Colon (tissue), 2 donors: ENCODE results near the gene MED1.
"Not testable (repeated sequence)": the region's sequence is repeated elsewhere in the genome, so short reads cannot be mapped to it uniquely, and the experiment has no call there.

Experiments used
- FAIRE-seq: peaks from 2 replicates; lab custom pipeline; 2012; peaks lifted over from hg19 to GRCh38; lab: Jason Lieb, UNC
- donor health status: control.
- donor health status: control.

Gene MED1

DNA sequence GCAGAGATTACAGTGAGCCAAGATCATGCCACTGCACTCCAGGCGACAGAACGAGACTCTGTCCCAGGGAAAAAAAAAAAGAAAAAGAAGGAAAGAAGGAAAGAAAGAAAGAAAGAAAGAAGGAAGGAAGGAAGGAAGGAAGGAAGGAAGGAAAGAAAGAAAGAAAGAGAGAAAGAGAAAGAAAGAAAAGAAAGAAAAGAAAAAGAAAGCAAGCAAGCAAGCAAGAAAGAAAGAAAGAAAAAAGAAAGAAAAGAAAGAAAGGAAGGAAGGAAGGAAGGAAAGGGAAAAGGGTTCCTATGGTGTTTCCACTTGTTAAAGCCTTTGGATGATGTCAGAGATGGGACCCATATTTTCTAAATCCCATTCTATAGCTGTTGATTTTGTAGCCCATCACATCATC, 11.2 kb downstream of the MED1 start:
- FAIRE-seq: not testable (repeated sequence)

DNA sequence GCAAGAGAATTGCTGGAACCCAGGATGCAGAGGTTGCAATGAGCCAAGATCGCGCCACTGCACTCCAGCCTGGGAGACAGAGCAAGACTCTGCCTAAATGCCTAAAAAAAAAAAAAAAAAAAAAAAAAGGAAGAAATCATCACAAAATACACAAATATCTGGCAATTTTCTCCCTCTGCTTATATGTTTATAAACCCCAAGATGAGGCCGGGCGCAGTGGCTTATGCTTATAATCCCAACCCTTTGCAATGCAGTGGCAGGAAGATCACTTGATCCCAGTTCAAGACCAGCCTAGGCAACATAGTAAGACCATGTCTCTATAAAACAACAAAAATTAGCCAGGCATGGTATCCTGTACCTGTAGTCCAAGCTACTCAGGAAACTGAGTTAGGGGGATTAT, 21.5 kb downstream of the MED1 start:
- FAIRE-seq: no peak

DNA sequence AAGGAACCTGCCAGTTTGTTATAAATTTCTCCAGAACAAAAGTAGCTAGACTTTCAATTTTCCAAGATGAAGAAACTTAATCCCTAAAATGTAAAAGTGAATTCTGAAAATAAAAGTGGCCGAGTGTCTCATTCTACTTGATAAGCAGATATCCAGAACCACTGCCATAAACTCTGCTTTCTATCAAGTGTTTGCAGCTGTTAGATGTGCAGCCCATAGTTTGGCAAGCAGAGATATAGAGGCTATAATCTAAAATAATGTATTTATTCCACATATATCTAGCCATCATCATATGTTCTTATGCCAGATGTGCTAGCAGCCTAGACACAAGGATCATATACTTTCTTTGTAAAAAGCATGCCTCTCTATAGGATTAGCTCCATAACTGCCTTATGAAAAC, 34.9 kb downstream of the MED1 start:
- no peak for FAIRE-seq

DNA sequence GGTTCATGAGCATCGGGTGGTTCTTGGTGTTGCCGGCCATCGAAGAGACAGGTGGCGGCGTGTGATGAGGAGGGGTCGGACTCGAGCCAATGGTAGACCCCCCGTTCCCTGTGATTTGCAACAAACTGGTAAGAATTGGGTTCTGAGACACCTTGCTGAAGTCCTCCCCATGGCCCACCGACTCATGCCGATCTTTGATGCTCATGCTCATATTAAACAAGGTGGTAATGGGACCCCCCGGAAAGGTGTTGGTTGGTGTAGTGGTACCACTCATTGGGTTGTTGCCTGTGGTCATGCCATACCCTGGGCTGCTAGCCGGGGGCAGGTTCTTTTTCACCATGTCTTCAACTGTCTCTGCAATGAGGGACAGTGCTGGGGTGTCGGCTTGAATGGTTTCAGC, 40.8 kb downstream of the MED1 start:
- FAIRE-seq: no peak

- no peak for FAIRE-seq
Observed at GRCh38 chr17:39408360-39408759, 42.7 kb downstream of the MED1 start.

GRCh38 chr17:39406951-39407350, 44.1 kb downstream of the MED1 start:
- no peak for FAIRE-seq

DNA sequence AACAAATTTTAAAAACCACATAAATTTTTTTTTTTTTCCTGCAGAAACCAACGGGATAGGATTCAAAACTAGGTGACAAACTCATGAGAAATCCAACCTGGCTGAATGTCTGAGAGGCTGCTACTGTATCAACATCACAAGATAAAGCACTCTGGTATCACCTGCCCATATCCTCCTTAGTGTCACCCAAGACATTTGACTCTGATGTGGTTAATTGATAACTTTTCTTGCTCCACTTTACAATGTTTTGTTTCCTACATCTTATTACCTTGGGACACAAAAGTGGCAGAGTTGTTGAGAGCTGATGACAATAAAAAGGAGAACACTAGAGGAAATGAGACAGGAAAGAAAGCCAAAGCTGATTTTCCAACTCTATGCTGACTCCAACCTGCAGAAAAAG, 45.6 kb downstream of the MED1 start:
- FAIRE-seq: no peak

- no peak for FAIRE-seq
Observed at GRCh38 chr17:39404542-39405378, 46.3 kb downstream of the MED1 start.

GRCh38 chr17:39402890-39403605, 48.0 kb downstream of the MED1 start:
- FAIRE-seq: no peak

DNA sequence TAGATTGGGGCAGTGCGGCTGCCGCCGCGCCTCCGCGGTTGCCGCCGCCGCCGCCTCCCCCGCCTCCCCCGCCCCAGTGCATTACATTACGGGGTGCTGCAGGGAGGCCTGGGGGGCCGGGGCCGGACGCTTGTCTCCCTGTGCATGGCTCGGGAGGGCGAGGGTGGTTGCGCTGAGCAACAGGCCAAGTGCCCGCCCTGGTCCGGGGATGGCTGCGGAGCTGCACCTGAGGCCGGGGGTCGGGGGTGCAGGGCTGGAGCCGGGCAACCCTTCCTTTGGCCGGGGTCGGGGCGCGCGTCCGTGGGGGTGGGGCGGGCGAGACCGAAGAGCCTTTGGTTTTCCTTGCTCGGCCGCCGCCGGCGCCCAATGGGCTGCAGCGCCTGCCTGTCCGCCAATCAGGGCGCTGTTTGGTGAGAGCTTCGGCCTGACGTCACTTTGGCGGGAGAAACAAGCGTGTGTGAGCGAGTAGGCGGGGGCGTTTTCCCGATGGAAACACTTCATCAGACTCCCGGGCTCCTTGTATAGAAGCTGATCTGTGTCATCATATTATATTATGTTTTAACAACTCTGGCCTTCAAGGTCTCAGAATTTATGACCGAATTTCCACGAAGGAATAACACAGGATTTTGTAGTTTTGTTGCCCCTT, 48.7 kb downstream of the MED1 start:
- no peak for FAIRE-seq

DNA sequence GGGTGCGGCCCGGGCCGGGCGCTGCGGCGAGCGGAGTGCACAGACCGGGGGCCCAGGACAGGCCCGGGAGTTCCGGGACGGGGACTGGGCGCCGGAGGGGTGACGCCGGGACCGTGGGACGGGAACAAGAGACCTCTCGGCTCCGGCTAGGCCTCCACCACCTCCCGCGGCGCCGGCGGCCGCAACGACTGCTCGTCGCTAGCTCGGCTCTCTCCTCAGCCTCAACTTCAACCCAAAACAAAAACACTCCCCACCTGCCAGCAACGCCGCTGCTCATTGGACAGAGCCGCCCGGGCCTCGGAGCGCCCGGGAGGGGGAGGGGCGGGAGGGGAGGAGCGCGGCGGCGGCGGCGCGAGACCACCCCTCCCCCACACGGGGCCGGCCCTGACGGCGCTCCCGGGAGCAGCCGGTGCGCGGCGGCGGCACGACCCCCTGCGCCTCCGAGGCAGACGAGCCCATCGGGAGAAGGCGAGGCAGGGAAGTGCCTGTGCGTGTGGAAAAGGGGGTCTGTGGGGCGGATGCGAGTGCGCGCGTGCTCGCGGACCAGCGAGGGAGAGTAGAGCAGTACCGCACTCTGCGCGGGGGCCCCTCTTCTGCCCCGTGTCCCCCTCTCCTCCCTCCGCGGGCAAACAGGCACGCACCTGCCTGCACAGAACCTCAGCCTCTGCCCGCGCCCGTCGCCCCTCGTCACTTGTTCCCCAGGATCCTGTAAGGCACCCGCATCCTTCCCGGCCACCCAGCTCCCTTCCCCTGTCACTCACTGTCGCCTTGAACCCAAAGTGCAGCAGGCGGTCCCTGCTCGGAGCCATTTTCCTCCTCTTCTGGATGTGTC, 49.4 kb downstream of the MED1 start, which contains the start of gene FBXL20:
Gene FBXL20, minus strand, starts transcription at position 215 of the 832 bp plus-strand sequence. CDS start 224 bp downstream, outside the sequence.
- no peak for FAIRE-seq

GRCh38 chr17:39400547-39401411, 50.3 kb downstream of the MED1 start:
- no peak for FAIRE-seq

GRCh38 chr17:39399791-39400190, 51.3 kb downstream of the MED1 start:
- no peak for FAIRE-seq

DNA sequence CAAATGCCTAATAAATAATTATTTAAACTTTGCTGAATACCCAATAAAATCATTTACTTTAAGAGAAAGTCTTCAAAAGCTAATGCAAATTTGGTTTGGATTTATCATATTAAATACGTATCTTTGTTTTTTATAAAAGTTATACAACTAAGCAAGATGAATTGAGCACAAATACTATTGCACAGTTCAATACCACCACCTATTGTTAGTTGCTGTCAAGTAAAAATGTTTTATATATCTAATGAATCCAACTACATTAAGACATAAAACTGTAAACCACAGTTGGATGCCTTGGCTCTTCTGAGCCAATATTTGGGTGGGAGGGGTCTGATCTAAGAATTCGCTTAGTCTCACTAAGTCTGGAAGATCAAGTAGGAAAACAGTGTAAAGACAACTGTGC, 57.3 kb downstream of the MED1 start:
- no peak for FAIRE-seq

DNA sequence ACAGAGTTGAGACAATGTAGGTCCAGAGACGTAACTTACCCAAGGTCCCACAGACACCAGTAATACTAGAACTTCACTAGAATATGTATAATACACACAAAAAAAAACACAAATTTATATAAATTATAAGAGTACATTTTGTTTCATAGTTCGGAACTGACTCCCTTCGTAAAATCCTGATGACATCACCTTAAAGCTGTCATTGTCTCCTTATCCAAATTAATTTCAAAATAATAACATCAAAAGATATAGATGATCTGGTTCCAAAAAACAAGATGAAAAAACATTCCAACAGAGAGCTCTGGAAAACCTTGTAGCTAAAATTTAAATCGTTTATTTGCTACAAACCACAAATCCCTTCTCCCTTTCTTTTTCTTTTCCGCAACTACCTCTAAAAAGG, 59.6 kb downstream of the MED1 start:
- FAIRE-seq: no peak

GRCh38 chr17:39385040-39385439, 66.0 kb downstream of the MED1 start:
- FAIRE-seq: no peak

DNA sequence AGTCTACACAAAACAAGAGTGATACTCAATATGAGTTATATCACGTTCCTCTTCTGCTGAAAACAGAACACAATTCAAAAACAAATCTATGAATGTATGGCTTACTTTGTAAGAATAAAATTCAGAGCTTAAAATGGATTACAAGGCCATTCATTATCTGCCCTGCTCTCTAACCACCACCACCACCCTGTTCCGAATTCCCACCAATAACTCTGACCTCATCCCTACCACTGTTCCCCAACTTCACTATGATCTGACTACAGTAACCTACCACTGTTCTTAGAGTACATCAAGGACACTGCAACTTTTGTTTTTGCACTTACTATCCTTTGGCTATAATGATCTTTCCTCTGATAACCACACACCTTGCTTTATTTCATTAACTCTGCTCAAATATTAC, 70.9 kb downstream of the MED1 start:
- no peak for FAIRE-seq

DNA sequence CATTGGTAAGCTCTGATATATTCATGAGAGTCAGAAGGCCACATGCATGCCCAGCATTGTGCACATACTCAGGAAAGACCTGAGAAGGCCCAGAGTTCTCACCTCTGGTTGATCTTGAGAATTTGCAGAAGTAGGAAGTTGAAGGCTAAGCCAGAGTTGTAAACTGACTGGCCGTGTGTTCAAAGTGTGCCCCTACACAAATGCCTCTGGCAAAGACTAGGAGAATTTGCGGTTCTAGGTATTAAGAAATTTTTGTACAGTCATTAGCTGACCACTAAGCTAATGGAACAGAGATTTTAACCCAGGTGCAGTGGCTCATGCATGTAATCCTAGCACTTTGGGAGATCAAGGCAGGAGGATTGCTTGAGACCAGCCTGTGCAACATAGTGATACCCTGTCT, 74.6 kb downstream of the MED1 start:
- FAIRE-seq: no peak

- FAIRE-seq: not testable (repeated sequence)
Observed at GRCh38 chr17:39367805-39368204, 83.3 kb downstream of the MED1 start.

DNA sequence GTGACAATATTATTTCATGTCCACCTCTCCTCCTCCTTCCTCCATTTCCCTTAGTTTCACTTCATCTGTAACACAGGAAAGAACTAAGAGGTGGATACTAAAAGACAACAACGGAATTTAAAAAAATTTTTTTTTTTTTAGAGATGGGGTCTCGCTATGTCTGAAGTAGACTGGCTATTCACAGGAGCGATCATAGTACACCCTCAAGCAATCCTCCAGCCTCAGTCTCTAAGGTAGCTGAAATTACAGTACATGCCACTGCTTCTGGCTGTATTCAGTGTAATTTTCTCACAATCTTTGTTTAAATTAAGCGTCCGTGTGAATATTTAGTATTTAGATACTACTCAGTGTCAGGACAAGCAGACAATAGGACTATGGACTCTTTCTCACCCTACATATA, 85.2 kb downstream of the MED1 start:
- no peak for FAIRE-seq

DNA sequence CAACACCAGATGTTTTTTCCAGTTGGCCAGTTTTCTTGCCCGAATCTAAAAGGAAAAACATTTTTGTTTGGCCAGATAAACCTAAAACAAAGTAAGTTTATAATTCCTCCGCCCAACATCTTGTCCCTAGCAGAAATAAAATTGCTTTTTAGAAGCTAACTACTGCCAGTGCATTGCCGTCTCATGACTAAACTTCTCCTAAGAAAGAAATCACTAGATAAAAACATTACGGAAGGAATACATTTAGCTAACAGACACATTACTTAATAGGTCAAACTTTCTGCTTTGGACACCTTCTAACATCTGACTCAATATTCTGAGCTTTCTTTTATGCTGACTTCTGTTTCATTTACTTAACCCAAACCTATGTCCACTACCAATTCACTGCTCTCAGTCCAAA, 85.8 kb downstream of the MED1 start:
- no peak for FAIRE-seq
